OCI-LY7 (cell line): Measurements from ENCODE around the gene NCS1.

Experiments used
- CTCF ChIP-seq: fragments of 200-600 bp; sonication (generic); conservative IDR thresholded peaks from 2 replicates; pipeline ENCODE4 v1.5.1; 2014; ENCODE audit warnings: mild to moderate bottlenecking, antibody characterized with exemption, low read length, moderate library complexity, mixed read lengths
- EZH2phosphoT487 ChIP-seq: fragments of 200-600 bp; sonication (generic); IDR thresholded peaks from 2 replicates; pipeline ENCODE4 v1.6.1; 2018; ENCODE audit warnings: low read depth, borderline replicate concordance, mild to moderate bottlenecking, mixed run types, antibody characterized with exemption, low read length, moderate library complexity, mixed read lengths

- TF ChIP-seq CTCF (no peak), EZH2phosphoT487 (no peak)
Observed at GRCh38 chr9:130160862-130161470, 11.2 kb upstream of the NCS1 start.
